WTC11 (cell line): ENCODE results near the gene ZNF3.

Source experiments
- FOXP1 ChIP-seq: sonication (generic); formaldehyde crosslinking; IDR thresholded peaks from 2 replicates; pipeline ENCODE4 v1.8.0; 2022; ENCODE audit warnings: missing genetic modification reagents, mild to moderate bottlenecking, moderate library complexity, borderline replicate concordance
- NFE2L1 ChIP-seq: sonication (generic); formaldehyde crosslinking; IDR thresholded peaks from 2 replicates; pipeline ENCODE4 v1.8.1; 2023; ENCODE audit warnings: missing genetic modification reagents
- NFYB ChIP-seq: sonication (generic); formaldehyde crosslinking; conservative IDR thresholded peaks from 2 replicates; pipeline ENCODE4 v1.8.0; 2022; ENCODE audit warnings: low read depth, missing genetic modification reagents
- TEAD4 ChIP-seq: sonication (generic); formaldehyde crosslinking; IDR thresholded peaks from 2 replicates; pipeline ENCODE4 v1.8.0; 2022; ENCODE audit warnings: mild to moderate bottlenecking, missing genetic modification reagents
- ZBTB21 ChIP-seq: sonication (generic); formaldehyde crosslinking; IDR thresholded peaks from 2 replicates; pipeline ENCODE4 v1.8.1; 2023; ENCODE audit warnings: mild to moderate bottlenecking, missing genetic modification reagents, borderline replicate concordance
- ZNF232 ChIP-seq: sonication (generic); formaldehyde crosslinking; IDR thresholded peaks from 2 replicates; pipeline ENCODE4 v1.8.0; 2022; ENCODE audit warnings: mild to moderate bottlenecking, missing genetic modification reagents
- ZNF317 ChIP-seq: sonication (generic); formaldehyde crosslinking; IDR thresholded peaks from 2 replicates; pipeline ENCODE4 v1.8.1; 2023; ENCODE audit warnings: low read depth, mild to moderate bottlenecking, moderate library complexity, missing genetic modification reagents, borderline replicate concordance
- TF ChIP-seq, protein P1 (sequence below): fragments of 200-600 bp; IDR thresholded peaks from 2 replicates; pipeline ENCODE4 v1.8.0; 2022; ENCODE audit warnings: antibody characterized with exemption

DNA sequence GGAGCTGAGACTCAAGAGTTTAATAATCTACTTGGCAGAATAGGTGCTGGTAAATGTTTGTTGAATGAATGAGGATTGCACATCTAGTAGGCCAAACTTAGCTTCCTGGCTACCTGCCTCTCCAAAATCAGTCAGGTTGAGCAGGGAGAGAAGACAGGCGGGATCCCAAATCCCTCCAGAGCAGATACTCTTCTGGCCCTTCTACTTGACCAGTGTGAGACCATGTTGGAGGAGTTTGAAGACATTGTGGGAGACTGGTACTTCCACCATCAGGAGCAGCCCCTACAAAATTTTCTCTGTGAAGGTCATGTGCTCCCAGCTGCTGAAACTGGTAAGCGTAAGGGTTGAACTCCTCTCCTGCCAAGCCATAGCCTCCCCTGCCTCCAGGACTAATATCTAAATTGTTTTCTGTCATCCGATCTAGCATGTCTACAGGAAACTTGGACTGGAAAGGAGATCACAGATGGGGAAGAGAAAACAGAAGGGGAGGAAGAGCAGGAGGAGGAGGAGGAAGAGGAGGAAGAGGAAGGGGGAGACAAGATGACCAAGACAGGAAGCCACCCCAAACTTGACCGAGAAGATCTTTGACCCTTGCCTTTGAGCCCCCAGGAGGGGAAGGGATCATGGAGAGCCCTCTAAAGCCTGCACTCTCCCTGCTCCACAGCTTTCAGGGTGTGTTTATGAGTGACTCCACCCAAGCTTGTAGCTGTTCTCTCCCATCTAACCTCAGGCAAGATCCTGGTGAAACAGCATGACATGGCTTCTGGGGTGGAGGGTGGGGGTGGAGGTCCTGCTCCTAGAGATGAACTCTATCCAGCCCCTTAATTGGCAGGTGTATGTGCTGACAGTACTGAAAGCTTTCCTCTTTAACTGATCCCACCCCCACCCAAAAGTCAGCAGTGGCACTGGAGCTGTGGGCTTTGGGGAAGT, 43.0 kb upstream of the ZNF3 start:
- no peak for TF ChIP-seq TEAD4 (CRISPR knock-in tag)
- TF ChIP-seq NFYB = no peak
- TF ChIP-seq ZBTB21 (CRISPR knock-in tag) = no peak
- TF ChIP-seq, protein P1, sequence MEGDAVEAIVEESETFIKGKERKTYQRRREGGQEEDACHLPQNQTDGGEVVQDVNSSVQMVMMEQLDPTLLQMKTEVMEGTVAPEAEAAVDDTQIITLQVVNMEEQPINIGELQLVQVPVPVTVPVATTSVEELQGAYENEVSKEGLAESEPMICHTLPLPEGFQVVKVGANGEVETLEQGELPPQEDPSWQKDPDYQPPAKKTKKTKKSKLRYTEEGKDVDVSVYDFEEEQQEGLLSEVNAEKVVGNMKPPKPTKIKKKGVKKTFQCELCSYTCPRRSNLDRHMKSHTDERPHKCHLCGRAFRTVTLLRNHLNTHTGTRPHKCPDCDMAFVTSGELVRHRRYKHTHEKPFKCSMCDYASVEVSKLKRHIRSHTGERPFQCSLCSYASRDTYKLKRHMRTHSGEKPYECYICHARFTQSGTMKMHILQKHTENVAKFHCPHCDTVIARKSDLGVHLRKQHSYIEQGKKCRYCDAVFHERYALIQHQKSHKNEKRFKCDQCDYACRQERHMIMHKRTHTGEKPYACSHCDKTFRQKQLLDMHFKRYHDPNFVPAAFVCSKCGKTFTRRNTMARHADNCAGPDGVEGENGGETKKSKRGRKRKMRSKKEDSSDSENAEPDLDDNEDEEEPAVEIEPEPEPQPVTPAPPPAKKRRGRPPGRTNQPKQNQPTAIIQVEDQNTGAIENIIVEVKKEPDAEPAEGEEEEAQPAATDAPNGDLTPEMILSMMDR = no peak
- TF ChIP-seq NFE2L1 (CRISPR knock-in tag) = no peak
- TF ChIP-seq ZNF317 (CRISPR knock-in tag) = no peak
- TF ChIP-seq FOXP1 (CRISPR knock-in tag) = no peak
- no peak for TF ChIP-seq ZNF232 (CRISPR knock-in tag)
